ENCODE data around the gene OR6X1. TPM values are rescaled to one million over a fixed set of nuclear protein-coding genes. Genes with fewer than 3 reads are reported as not detected.
"Not testable (repeated sequence)": the region's sequence is repeated elsewhere in the genome, so short reads cannot be mapped to it uniquely, and the experiment has no call there.

Gene OR6X1
- total RNA-seq, 2 donors from 2014 or later: not detected

DNA sequence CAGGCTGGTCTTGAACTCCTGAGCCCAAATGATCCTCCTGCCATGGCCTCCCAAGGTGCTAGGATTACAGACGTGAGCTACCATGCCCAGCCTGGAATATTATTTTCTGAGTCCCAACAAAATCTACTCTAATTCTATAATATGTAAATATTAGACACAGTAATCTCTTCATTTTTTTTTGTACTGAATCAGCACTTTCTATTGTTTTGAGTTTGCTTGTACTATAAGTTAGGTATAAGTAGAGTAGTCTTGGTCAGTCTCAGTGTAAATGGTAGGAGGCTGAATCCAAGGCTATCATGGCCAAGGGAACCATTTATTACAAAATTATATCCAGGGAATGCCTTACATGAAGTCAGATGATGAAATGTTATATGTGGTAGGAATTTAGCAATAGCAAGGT lies 19.6 kb upstream of the OR6X1 start:
- Mint-ChIP-seq H3K4me1 (no peaks in the 10 kb centered on the region), H3K27me3 (peaks cover 18% of the 10 kb centered on the region), H3K36me3 (ENCODE audit: low read depth) (no peaks in the 10 kb centered on the region), H3K4me3 (no peak overlapping the region), H3K27ac (no peak overlapping the region)
- DNase-seq (no peak), ATAC-seq (no peak)
- no peaks in the 10 kb centered on the region for H3K9me3 ChIP-seq (ENCODE audit: control insufficient read depth, low read length, poor library complexity, severe bottlenecking)

DNA sequence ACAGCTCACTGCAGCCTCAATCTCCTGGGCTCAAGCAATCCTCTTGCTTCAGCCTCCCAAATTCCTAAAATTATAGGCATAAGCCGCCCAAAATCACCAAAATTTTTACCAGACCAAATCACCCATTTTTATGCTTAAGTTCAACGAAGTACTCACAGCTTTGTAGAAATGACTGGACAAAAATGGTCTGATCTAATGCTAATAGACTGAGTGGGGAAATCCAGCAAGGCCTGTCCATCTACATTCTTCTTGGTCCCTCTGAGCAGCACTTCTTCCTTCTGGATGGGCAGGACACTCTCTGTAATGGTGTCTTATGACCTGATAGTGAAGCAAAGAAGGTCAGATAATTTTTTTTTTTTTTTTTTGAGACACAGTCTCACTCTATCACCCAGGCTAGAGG lies 18.7 kb upstream of the OR6X1 start:
- Mint-ChIP-seq H3K27ac (no peak overlapping the region), H3K27me3 (peaks cover 20% of the 10 kb centered on the region), H3K4me3 (no peak overlapping the region), H3K36me3 (ENCODE audit: low read depth) (no peaks in the 10 kb centered on the region), H3K4me1 (no peaks in the 10 kb centered on the region)
- ATAC-seq (no peak), DNase-seq (no peak)
- H3K9me3 ChIP-seq (ENCODE audit: control insufficient read depth, low read length, poor library complexity, severe bottlenecking): no peaks in the 10 kb centered on the region

DNA sequence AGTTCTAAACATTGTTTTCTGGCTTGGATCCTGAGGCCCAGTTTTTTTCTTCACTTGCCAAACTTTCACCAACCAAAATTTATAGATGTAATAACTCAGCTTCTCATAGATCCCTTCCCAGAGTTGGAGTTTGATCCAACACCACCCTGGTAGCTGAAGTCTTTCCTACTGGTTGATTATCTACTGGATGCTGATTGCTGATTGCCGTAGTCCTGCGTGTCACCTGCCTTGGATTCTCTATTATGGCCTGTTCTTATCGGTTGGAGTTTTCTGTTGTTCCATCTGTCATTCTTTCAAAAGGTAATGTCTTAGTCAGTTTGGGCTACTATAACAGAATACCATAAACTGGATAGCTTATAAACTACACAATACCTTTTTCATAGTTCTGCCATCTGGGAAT lies 17.3 kb upstream of the OR6X1 start:
- H3K4me3 Mint-ChIP-seq: no peak overlapping the region
- no peaks in the 10 kb centered on the region for H3K4me1 Mint-ChIP-seq
- no peak overlapping the region for H3K27ac Mint-ChIP-seq
- DNase-seq: no peak
- no peak for ATAC-seq
- H3K36me3 Mint-ChIP-seq (ENCODE audit: low read depth): peaks cover 2% of the 10 kb centered on the region
- H3K9me3 ChIP-seq (ENCODE audit: control insufficient read depth, low read length, poor library complexity, severe bottlenecking): no peaks in the 10 kb centered on the region
- H3K27me3 Mint-ChIP-seq: peaks cover 21% of the 10 kb centered on the region

DNA sequence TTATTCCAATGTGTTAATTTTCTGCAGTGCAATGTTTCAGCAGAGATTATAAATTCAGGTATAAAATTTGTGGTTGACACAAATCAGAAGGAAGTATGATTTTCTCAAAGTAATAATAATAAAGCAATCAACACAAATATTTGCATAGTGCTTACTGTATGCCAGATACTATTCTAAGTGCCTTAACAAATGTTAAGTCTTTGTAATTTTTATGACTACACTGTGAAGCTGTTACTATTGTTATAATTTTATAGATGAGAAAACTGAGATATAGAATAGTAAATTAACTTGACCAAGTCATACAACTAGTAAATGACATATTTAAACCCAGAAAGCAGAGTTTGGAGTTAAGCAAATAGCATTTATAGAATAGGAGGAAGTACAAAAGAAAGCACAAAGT lies 16.4 kb upstream of the OR6X1 start:
- DNase-seq (no peak), ATAC-seq (no peak)
- Mint-ChIP-seq H3K36me3 (ENCODE audit: low read depth) (peaks cover 2% of the 10 kb centered on the region), H3K4me3 (no peak overlapping the region), H3K27ac (no peak overlapping the region), H3K4me1 (no peaks in the 10 kb centered on the region), H3K27me3 (peaks cover 25% of the 10 kb centered on the region)
- no peaks in the 10 kb centered on the region for H3K9me3 ChIP-seq (ENCODE audit: control insufficient read depth, low read length, poor library complexity, severe bottlenecking)

DNA sequence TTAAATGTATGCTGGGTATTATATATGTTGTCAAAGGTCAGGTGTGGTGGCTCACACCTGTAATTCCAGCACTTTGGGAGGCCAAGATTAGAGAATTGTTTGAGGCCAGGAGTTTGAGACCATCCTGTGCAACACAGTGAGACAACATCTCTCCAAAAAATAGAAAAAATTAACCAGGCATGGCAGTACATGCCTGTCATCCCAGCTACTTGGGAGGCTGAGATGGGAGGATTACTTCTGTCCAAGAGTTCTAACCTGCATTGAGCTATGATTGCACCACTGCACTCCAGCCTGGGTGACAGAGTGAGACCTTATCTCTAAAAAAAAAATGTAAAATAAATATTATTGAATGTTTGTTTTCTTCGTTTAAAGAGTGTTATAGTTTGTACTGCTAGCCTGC lies 11.3 kb upstream of the OR6X1 start:
- peaks cover 2% of the 10 kb centered on the region for H3K36me3 Mint-ChIP-seq (ENCODE audit: low read depth)
- DNase-seq (no peak), ATAC-seq (no peak)
- H3K4me1 Mint-ChIP-seq: no peaks in the 10 kb centered on the region
- H3K27me3 Mint-ChIP-seq: peaks cover 25% of the 10 kb centered on the region
- H3K27ac Mint-ChIP-seq: no peak overlapping the region
- no peak overlapping the region for H3K4me3 Mint-ChIP-seq
- peaks cover 6% of the 10 kb centered on the region for H3K9me3 ChIP-seq (ENCODE audit: control insufficient read depth, low read length, poor library complexity, severe bottlenecking)

DNA sequence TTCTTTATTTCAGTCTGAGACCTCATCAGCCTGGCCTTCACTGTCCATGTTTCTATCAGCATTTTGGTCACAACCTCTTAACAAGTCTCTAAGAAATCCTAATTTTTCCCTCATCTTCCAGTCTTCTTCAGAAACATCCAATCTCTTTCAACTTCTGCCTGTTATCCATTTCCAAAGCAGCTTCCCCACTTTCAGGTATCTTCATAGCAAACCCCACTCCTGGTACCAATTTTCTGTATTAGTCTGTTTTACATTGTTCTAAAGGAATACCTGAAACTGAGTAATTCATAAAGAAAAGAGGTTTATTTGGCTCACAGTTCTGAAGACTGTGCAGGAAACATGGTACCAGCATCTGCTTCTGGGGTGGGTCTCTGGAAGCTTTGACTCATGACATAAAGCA lies 8.1 kb upstream of the OR6X1 start:
- H3K4me1 Mint-ChIP-seq: no peaks in the 10 kb centered on the region
- no peak for ATAC-seq

DNA sequence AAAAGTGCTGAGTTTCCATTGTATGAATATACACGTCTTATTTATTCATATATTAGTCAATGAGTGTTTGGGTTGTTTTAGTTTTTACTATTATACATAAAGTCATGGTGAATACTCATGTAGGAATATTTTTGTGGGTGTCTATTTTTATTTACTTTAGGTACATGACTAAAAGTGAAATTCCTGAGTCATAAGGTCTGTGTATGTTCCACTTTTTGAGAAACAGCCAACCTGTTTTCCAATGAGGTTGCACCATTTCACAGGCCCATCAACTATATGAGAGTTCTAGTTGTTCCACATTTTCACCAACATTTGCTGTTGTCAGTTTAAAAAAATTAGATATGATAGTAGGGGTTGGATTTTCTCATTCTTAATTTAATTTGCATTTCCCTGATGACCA lies 6.6 kb upstream of the OR6X1 start:
- Mint-ChIP-seq H3K4me3 (no peak overlapping the region), H3K36me3 (ENCODE audit: low read depth) (no peaks in the 10 kb centered on the region), H3K27ac (no peak overlapping the region), H3K4me1 (no peaks in the 10 kb centered on the region), H3K27me3 (peaks cover 23% of the 10 kb centered on the region)
- DNase-seq (no peak), ATAC-seq (no peak)
- peaks cover 6% of the 10 kb centered on the region for H3K9me3 ChIP-seq (ENCODE audit: control insufficient read depth, low read length, poor library complexity, severe bottlenecking)

More for the DNA sequence above, 8.1 kb upstream of the OR6X1 start:
- Mint-ChIP-seq H3K4me3 (no peak overlapping the region), H3K27me3 (peaks cover 13% of the 10 kb centered on the region), H3K36me3 (ENCODE audit: low read depth) (peaks cover under 1% of the 10 kb centered on the region), H3K27ac (no peak overlapping the region)
- DNase-seq: no peak
- H3K9me3 ChIP-seq (ENCODE audit: control insufficient read depth, low read length, poor library complexity, severe bottlenecking): peaks cover 6% of the 10 kb centered on the region

DNA sequence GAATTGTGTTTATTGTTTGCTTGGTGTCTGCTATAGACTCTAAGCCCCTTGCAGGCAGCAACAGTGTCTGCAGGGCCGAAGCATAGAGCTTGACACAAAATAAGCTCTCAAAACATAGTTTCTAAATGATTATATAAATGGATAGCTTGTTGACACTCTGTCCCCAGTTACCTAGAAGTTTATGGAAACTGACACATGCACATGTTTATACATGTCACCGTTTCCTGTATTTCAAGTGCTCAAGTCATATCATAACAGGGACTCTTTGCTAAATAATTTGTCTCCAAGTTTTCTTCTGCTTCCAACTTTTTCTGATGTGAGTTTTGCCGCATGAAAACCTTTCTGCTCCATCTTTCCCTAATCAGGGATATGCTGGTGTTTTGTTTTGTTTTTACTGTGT lies 3.7 kb upstream of the OR6X1 start:
- no peak for DNase-seq
- ATAC-seq: no peak
- peaks cover 6% of the 10 kb centered on the region for H3K9me3 ChIP-seq (ENCODE audit: control insufficient read depth, low read length, poor library complexity, severe bottlenecking)
- H3K4me3 Mint-ChIP-seq: no peak overlapping the region
- peaks cover 37% of the 10 kb centered on the region for H3K27me3 Mint-ChIP-seq
- peak overlapping the region; percentile 32 for H3K27ac Mint-ChIP-seq
- H3K36me3 Mint-ChIP-seq (ENCODE audit: low read depth): no peaks in the 10 kb centered on the region
- peaks cover under 1% of the 10 kb centered on the region for H3K4me1 Mint-ChIP-seq

DNA sequence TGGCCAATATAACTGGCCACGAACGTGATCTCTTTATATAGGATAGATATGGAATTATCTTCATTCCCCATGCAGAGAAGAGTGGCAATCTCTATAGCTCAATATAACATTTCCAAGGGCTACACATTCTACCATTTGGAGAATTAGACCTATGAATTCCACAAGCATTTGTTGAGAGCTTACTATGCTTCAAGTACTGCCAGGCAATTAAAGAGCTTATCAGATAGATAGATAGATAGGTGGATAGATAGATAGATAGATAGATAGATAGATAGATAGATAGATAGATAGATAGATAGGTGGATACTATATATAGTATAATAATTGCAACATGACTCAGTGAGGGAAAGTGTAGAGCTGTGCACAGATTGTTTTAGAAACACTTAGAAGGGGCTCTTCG lies 1.5 kb upstream of the OR6X1 start:
- DNase-seq: no peak
- peaks cover 59% of the 10 kb centered on the region for H3K27me3 Mint-ChIP-seq
- H3K27ac Mint-ChIP-seq: no peak overlapping the region
- peaks cover 2% of the 10 kb centered on the region for H3K4me1 Mint-ChIP-seq
- H3K4me3 Mint-ChIP-seq: no peak overlapping the region
- no peak for ATAC-seq
- no peaks in the 10 kb centered on the region for H3K36me3 Mint-ChIP-seq (ENCODE audit: low read depth)
- H3K9me3 ChIP-seq (ENCODE audit: control insufficient read depth, low read length, poor library complexity, severe bottlenecking): no peaks in the 10 kb centered on the region

DNA sequence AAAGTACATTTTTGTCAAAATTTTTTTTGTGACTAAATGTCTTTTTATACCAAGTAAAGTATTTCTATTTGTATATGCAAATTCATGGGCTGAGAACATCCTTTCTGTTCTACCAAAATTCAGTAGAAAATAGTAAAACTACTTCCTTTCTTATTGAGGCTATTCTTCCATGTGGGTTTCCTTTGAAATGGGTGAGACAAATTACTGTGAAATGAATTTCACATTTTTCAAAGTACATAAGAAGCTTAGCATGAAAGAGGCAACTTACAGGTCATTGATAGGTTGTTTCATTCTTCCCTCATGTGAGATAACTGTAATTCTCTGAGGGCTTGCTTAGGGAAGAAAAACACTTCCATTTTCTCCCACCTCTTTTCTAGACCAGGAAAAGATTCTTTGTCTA lies 1.0 kb upstream of the OR6X1 start:
- H3K36me3 Mint-ChIP-seq (ENCODE audit: low read depth): no peaks in the 10 kb centered on the region
- H3K27ac Mint-ChIP-seq: no peak overlapping the region
- no peaks in the 10 kb centered on the region for H3K9me3 ChIP-seq (ENCODE audit: control insufficient read depth, low read length, poor library complexity, severe bottlenecking)
- ATAC-seq (no peak), DNase-seq (no peak)
- peaks cover 2% of the 10 kb centered on the region for H3K4me1 Mint-ChIP-seq
- no peak overlapping the region for H3K4me3 Mint-ChIP-seq
- peaks cover 61% of the 10 kb centered on the region for H3K27me3 Mint-ChIP-seq

DNA sequence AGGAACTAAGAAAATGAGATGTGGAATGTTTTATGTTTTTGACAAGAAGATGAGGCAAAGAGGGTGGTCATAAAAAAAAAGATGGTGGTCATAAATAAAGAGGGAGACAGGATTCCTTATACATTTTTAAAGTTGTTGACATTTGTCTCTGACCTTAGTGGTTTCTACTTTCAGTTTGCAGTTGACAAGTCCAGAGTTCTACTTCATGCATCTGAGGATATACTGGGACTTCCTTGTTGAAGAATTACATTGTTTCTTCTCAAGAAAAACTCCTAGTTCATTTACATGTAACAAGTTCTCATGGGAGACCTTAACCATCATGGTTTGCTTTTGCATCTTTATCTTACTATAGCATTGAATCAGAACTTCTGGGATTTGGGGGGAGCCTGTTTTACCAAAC lies 1.2 kb downstream of the OR6X1 start:
- Mint-ChIP-seq H3K27ac (no peak overlapping the region), H3K36me3 (ENCODE audit: low read depth) (no peaks in the 10 kb centered on the region), H3K4me3 (no peak overlapping the region), H3K4me1 (peaks cover 2% of the 10 kb centered on the region), H3K27me3 (peaks cover 63% of the 10 kb centered on the region)
- ATAC-seq: no peak
- DNase-seq: no peak
- H3K9me3 ChIP-seq (ENCODE audit: control insufficient read depth, low read length, poor library complexity, severe bottlenecking): no peaks in the 10 kb centered on the region

DNA sequence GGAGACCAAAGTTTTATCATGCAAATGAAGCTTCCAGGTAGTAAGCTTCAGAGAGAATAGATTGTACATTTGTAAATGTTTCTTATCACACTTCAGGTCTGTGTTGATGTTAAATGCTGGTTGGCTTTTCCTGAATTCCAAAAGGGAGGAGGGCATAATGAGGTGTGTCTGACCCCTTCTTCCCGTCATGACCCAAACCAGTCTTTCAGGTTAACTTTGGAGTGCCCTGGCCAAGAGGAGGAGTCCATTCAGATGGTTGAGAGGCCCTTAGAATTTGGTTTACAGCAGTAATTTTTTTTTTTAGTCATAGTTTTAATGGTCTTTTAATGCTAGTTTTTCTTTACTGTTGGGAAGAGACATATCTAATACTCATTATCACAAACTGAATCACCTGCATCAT lies 2.5 kb downstream of the OR6X1 start:
- ATAC-seq: no peak
- Mint-ChIP-seq H3K27me3 (peaks cover 51% of the 10 kb centered on the region), H3K27ac (no peak overlapping the region), H3K4me1 (peaks cover 2% of the 10 kb centered on the region), H3K36me3 (ENCODE audit: low read depth) (no peaks in the 10 kb centered on the region), H3K4me3 (no peak overlapping the region)
- no peaks in the 10 kb centered on the region for H3K9me3 ChIP-seq (ENCODE audit: control insufficient read depth, low read length, poor library complexity, severe bottlenecking)
- no peak for DNase-seq

DNA sequence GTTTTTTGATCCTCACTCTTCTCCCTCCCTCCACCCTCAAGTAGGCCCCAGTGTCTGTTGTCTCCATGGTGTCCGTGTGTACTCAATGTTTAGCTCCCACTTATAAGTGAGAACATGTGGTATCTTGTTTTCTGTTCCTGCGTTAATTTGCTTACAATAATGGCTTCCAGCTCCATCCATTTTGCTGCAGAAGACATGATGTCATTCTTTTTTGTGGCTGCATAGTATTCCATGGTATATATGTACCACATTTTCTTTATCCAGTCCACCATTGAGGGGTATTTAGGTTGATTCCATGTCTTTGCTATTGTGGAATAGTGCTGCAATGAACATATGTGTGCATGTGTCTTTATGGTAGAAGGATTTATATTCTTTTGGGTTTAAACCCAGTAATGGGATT lies 6.0 kb downstream of the OR6X1 start:
- not testable (repeated sequence) for H3K36me3 Mint-ChIP-seq (ENCODE audit: low read depth); H3K9me3 ChIP-seq (ENCODE audit: control insufficient read depth, low read length, poor library complexity, severe bottlenecking); DNase-seq; H3K27ac Mint-ChIP-seq; H3K4me1 Mint-ChIP-seq; H3K4me3 Mint-ChIP-seq; ATAC-seq
- peaks cover 45% of the 10 kb centered on the region for H3K27me3 Mint-ChIP-seq

DNA sequence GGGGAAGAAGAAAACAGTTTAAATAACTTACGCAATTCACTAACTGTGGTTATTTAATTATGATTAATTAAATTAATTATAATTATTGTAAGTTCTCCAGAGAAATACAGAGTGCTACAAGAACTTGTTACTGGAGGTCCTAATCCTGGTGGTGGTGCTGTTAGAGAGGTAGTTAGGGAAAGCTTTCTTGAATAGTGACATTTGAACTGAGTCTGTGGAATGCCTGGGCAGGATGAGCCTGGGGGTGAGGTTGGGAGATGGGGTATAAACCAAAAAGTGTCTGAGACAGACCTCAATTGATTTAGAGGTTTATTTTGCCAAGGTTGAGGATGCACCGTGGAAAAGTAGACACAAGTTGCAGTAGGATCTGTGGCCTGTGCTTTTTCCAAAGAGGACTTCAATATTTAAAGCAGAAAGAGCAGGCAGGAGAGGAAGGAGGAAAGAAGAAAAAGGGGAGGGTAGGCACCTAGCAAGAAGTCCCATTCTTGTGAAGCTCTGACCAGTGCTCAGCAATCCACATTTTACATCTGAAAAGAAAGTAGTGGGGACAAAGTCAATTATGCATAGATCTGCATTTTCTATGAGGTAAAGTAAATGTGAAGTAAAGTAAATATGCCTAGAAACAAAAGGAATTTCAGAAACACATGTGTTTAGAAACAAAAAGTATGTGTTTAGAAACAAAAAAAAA lies 8.4 kb downstream of the OR6X1 start:
- Mint-ChIP-seq H3K27ac (no peak overlapping the region), H3K36me3 (ENCODE audit: low read depth) (peaks cover 6% of the 10 kb centered on the region), H3K4me3 (no peak overlapping the region), H3K4me1 (peaks cover 18% of the 10 kb centered on the region), H3K27me3 (peaks cover 21% of the 10 kb centered on the region)
- H3K9me3 ChIP-seq (ENCODE audit: control insufficient read depth, low read length, poor library complexity, severe bottlenecking): no peaks in the 10 kb centered on the region
- DNase-seq (no peak), ATAC-seq (no peak)

Data from T-helper 17 cell (primary cell).